ENCODE results near the gene LRFN5.

Gene LRFN5

DNA sequence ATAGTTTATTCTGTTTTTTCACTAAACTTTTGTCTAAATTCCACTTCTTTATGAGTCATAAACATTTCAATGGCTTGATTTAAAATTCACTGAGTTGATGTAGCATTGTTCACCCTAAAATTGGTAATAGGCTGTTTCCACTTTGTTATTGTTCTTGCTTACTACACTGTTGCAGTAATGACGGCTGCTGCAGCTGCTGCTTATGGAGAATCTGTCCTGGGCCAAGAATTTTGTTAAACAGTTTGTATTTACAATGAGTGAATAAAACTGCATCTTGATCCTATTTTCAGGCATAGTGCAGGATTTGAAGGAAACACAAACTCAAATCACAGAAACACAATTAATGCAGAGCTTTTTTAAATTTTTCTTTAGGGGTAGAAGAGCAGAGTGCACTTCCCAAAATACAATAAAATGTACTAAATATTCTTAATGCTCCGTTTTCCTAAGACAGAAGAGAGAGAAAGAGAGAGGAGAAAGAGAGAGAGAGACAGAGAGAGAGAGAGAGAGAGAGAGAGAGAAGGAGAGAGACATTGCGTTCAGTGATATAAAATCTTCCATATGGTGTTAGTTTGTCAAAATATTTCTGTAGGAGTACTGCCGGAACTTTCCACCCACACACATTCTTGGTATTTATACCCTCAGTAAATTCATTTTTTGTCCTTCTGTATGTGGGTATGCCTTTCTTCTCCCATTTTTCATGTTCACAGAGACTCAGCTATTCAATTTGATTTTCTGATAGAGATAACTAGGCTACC lies 266.4 kb downstream of the LRFN5 start:
- in situ Hi-C loops (cut with HindIII; ENCODE audit: low sequenced_read_pairs): no loop called here

DNA sequence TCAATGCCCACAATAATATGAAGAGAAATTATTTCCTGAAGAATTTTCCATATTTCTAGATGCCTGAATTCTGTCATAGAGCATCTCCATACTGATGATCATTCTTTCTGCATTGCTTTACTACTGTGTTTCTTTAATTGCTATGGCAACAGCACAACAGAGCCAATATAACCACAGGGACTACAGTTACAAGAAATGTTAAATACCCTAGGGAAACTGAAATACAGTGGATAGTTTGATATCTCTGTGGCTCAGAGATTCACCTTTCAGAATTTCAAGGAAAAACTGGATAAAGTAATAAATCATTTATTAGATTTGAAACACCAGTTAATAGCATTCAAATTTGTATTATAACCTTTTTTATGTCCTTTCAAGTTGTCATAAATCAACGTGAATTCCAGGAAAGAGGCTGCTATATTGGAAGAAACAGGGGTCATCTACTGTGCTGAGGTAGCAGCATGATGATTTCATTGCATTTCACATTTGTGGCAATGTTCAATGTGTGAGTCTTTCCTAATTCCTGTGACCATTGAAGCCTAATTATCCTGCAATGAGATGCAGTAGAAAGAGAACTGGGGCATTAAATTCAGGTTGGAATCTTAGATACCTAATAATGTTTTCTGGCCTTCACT lies 267.1 kb downstream of the LRFN5 start:
- DNase-seq (ENCODE audit: low read depth, low spot score): peak; percentile 69
- TF ChIP-seq, protein P1, sequence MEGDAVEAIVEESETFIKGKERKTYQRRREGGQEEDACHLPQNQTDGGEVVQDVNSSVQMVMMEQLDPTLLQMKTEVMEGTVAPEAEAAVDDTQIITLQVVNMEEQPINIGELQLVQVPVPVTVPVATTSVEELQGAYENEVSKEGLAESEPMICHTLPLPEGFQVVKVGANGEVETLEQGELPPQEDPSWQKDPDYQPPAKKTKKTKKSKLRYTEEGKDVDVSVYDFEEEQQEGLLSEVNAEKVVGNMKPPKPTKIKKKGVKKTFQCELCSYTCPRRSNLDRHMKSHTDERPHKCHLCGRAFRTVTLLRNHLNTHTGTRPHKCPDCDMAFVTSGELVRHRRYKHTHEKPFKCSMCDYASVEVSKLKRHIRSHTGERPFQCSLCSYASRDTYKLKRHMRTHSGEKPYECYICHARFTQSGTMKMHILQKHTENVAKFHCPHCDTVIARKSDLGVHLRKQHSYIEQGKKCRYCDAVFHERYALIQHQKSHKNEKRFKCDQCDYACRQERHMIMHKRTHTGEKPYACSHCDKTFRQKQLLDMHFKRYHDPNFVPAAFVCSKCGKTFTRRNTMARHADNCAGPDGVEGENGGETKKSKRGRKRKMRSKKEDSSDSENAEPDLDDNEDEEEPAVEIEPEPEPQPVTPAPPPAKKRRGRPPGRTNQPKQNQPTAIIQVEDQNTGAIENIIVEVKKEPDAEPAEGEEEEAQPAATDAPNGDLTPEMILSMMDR (IDR thresholded peaks at IDR 0.05; ENCODE audit: low read depth, low read length): no peak

More for the DNA sequence above, 266.4 kb downstream of the LRFN5 start:
- TF ChIP-seq, protein P1 (IDR thresholded peaks at IDR 0.05; ENCODE audit: low read depth, low read length): no peak
- H3K4me3 ChIP-seq (ENCODE audit: low read depth, low read length): no peak overlapping the region
- no peak for DNase-seq (ENCODE audit: low read depth, low spot score)

DNA sequence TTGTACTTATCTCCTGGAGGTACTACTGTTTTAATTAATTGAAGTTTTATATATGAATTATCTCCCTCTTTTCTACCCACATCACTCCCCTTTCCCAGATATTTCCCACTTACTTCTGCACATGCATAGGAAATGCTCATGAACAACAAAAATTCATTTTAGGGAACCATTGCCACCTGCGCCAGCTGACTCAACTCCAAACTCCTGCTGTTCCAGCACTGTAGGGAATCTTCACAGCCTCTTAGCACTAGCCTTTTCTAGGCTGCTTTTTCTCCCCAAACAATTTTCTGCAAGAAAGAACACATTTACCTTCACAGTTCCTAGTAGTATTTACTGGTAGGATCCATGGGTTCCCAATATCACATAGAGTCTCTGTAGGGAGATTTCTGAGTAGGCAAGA lies 268.4 kb downstream of the LRFN5 start:
- in situ Hi-C loops (cut with HindIII; ENCODE audit: low sequenced_read_pairs): no loop called here
- H3K4me3 ChIP-seq (ENCODE audit: low read depth, low read length): no peak overlapping the region
- TF ChIP-seq, protein P1 (IDR thresholded peaks at IDR 0.05; ENCODE audit: low read depth, low read length): no peak
- DNase-seq (ENCODE audit: low read depth, low spot score): no peak

More for the DNA sequence above, 267.1 kb downstream of the LRFN5 start:
- H3K4me3 ChIP-seq (ENCODE audit: low read depth, low read length): no peak overlapping the region
- in situ Hi-C loops (cut with HindIII; ENCODE audit: low sequenced_read_pairs): no loop called here

DNA sequence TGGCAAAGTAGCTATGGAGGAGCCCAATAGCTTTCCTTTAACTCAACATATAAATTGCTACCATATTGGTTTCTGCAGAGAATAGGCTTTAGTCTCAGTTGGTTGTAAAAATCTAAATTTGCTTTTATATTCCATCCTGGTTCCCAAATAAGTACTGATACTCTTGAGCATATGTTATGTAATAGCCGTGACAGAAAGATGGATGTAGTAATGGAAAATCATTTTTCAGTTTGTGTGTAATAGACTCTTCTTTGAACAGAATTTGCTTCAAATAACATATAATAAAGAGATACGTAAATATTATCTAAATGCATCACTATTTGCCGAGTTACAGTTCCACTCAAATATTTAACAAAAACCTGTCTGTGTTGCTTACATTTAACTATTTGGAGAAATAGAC lies 271.6 kb downstream of the LRFN5 start:
- H3K4me3 ChIP-seq (ENCODE audit: low read depth, low read length): no peak overlapping the region
- DNase-seq (ENCODE audit: low read depth, low spot score): no peak
- in situ Hi-C loops (cut with HindIII; ENCODE audit: low sequenced_read_pairs): no loop called here
- TF ChIP-seq, protein P1 (IDR thresholded peaks at IDR 0.05; ENCODE audit: low read depth, low read length): no peak

DNA sequence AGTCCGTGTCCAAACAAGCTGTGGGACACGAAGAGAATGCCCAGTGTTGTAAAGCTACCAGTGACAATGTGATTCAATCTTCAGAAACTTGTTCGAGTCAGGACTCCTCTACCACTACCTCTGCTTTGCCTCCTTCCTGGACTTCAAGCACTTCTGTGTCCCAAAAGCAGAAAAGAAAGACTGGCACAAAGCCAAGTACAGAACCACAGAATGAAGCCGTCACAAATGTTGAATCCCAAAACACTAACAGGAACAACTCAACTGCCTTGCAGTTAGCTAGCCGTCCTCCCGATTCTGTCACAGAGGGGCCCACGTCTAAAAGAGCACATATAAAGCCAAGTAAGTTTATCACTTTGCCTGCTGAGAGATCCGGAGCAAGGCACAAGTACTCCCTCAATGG lies 284.9 kb downstream of the LRFN5 start:
- no peak overlapping the region for H3K4me3 ChIP-seq (ENCODE audit: low read depth, low read length)
- in situ Hi-C loops (cut with HindIII; ENCODE audit: low sequenced_read_pairs): no loop called here
- TF ChIP-seq, protein P1 (IDR thresholded peaks at IDR 0.05; ENCODE audit: low read depth, low read length): no peak
- no peak for DNase-seq (ENCODE audit: low read depth, low spot score)

DNA sequence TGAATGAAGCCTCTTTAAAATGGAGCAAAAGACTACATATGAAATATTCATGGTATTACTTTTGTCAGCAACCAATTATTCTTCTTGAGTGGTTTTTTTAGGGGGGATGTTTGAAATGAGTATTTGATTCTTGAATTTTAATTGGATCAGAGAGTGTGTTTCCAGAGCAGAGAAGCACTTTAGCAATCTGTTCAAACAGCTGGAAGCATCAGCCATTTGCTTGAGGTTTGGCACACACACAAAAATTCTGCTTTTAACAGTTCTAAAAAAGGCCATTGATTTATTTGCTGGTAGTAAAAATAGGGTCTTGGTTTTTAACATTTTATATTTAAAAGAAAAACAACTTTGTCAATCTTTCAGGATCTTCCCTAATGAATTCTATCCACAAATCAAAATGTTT lies 292.7 kb downstream of the LRFN5 start:
- DNase-seq (ENCODE audit: low read depth, low spot score): peak; percentile 35
- TF ChIP-seq, protein P1 (IDR thresholded peaks at IDR 0.05; ENCODE audit: low read depth, low read length): no peak
- no peak overlapping the region for H3K4me3 ChIP-seq (ENCODE audit: low read depth, low read length)
- in situ Hi-C loops (cut with HindIII; ENCODE audit: low sequenced_read_pairs): no loop called here

Measured in astrocyte of the spinal cord (primary cell).